NCI-H82 treated with DMSO at 0.1 percent for 48 hours (cell line): ENCODE data around the gene APMAP.
"Not testable (repeated sequence)": the region's sequence is repeated elsewhere in the genome, so short reads cannot be mapped to it uniquely, and the experiment has no call there.

ENCODE experiments used
- DNase-seq: peaks from one replicate; lab custom pipeline; 2025; ENCODE audit not compliant: unreplicated experiment; lab: John Stamatoyannopoulos, UW

The APMAP gene

DNA sequence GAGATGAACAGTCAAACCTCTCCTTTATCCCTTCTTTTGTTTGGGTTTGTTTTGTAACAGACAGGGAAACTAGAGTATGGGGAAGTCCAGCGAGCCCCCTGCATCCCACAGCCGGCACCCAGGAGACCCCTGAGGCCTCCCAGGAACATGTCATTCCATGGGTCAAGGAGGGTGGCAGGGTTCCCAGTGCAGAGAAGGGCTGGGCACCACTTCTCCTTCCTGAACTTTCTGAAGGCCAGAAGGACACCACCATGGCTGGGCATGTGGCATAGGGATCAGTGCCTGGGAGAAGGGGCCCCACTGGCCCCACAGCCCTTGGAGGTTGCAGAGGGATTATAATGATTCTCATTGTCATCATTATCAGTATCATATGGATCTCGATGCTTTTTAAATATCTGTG, 57.4 kb downstream of the APMAP start:
- DNase-seq = no peak

DNA sequence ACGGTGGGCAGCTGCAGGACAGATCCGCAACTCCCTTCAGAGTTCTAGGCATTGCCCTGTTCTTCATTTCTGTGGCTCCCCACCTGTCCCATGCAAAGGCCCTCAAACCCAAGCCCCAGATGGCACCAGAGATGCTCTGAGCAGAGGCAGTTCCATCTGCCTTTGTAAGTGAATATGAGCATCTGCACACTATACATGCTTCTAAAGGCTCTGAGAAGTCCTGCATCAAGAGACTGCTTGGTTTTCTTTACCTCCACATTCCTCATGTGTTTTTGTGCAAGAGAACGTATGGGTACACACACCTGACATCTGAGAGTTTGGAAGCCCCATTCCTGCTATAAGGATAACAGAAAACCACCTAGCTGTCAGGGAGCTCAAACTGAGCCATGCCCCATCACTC, 57.8 kb downstream of the APMAP start:
- no peak for DNase-seq

DNA sequence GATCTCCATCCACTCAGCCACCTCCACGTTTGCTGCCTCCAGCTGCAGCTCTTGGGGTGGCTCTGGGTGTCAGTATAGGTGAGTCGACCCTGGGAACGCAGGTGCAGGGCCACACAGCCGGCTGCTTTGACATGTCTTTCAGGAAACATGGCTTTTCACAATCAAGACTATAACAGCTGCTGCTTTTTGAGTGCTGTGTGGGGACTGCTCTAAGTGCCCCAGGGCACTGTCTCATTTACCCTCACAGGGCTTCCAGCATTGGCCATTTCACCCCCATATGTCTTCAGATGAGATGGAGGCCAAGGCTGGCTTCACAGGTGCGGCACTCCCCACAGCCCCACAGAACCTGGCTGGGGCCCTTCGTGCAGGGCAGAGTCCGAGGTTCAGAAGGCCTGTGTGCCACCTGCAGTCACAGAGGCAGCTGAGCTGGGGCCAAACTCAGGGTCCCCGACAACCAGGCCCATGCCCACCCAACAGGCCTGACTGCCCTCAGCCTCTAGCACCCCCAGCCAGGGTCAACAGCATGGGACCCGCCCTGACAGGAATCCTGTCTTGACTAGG, 58.4 kb downstream of the APMAP start:
- DNase-seq = no peak

DNA sequence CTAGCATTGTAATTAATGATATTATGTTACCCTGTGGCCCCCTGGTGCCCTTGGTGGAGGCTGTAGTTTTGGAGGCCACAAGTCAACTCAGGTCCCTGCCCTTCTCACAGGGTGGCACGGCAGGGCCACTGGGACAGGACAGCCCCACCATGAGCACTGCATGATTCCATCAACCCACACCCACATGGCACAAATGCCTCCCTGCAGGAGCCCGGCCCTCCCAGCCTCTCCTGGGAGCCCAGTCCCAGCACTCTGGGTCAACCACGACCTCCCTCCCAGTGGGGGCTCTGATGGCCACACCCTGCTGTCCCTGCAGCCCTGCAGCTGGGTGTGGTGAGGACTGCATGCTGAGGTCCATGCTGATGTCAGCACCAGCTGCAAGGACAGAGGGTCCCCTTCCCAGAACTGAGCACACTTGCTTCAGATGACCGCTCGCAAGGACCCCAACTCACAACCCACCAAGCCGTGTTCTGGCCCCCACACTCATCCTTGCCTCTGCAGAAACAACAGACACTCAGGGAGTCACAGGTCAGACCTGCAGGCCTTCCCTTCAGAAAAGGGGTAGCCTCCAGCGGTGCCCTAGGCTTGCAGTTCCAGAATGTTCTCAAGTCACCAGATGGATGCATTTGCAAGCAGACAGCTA, 59.2 kb downstream of the APMAP start:
- DNase-seq = no peak

DNA sequence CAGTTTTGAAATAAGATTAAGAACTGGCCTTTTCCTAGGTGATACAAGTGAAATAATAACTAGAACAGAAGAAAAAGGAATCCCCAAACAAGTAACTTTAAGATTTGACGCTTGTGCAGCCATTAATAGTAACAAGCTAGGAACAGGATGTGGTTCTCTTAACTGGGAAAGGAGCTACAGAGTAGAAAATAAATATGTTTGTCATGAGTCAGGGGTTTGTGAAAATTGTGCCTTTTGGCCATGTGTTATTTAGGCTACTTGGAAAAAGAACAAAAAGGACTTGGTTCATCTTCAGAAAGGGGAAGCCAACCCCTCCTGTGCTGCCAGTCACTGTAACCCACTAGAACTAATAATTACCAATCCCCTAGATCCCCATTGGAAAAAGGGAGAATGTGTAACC, 60.7 kb downstream of the APMAP start:
- not testable (repeated sequence) for DNase-seq

DNA sequence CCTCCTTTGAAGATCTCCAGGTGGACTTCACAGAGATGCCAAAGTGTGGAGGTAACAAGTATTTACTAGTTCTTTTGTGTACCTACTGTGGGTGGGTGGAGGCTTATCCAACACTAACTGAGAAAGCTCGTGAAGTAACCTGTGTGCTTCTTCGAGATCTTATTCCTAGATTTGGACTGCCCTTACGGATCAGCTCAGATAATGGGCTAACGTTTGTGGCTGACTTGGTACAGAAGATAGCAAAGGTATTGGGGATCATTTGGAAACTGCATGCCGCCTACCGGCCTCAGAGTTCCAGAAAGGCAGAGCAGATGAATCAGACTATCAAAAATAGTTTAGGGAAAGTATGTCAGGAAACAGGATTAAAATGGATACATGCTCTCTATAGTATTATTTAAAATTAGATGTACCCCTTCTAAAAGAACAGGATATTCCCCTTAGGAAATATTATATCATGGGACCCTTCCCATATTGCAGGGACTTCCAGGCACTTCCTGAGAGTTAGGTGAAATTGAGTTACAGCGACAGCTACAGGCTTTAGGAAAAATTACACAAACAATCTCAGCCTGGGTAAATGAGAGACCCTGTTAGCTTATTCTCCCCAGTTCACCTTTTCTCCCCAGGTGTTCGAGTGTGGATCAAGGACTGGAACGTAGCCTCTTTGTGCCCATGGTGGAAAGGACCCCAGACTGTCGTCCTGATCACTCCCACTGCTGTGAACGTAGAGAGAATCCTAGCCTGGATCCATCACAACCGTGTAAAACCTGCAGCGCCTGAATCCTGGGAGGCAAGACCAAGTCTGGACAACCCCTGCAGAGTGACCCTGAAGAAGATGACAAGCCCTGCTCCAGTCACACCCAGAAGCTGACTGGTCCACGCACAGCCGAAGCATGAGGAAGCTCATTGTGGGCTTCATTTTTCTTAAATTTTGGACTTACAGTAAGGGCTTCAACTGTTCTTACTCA, 61.5 kb downstream of the APMAP start:
- DNase-seq = not testable (repeated sequence)

DNA sequence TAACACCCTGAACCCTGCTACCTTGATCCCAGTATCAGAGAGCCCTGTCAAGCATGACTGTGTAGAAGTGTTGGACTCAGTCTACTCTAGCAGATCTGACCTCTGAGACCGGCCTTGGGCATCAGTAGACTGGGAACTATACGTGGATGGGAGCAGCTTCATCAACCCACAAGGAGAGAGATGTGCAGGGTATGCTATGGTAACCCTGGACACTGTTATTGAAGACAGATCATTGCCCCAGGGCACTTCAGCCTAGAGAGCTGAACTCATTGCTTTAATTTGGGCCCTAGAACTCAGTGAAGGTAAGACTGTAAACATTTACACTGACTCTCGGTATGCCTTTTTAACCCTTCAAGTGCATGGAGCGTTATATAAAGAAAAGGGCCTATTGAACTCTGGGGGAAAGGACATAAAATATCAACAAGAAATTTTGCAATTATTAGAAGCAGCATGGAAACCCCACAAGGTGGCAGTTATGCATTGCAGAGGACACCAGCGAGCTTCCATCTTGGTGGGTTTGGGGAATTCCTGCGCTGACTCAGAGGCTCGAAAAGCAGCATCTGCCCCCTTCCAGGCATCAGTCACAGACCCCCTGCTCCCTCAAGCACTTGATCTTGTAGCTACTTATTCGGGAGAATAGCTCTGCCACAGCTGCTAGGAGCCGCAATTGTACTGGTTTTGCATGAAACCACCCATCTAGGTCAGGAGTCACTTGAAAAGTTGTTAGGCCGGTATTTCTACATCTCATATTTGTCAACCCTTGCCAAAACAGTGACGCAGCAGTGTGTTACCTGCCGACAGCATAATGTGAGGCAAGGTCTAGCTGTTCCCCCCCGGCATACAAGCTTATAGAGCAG, 62.5 kb downstream of the APMAP start:
- DNase-seq = not testable (repeated sequence)

DNA sequence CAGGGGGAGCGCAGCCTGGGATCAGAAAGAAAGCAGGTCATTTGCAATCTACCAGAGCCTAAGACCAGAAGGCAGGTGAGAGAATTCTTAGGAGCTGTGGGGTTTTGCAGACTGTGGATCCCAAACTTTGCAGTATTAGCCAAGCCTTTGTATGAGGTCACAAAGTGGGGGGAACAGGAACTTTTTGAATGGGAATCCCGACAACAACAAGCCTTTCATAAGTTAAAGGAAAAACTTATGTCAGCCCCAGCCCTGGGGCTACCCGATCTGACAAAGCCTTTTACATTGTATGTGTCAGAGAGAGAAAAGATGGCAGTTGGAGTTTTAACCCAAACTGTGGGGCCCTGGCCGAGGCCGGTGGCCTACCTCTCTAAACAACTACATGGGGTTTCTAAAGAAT, 63.3 kb downstream of the APMAP start:
- DNase-seq = not testable (repeated sequence)

DNA sequence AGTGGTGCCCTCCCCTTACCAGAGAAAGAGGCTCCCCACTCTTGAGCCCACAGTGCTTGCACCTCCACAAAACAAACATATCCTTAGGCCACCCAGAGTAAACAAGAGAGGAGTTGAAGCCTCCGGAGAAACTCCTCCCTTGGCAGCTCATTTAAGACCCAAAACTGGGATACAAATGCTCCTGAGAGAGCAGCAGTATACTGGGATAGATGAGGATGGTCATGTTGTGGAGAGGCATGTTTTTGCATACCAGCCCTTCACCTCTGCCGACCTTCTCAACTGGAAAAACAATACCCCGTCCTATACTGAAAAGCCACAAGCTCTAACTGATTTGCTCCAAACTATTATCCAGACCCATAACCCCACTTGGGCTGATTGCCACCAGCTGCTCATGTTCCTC, 71.8 kb downstream of the APMAP start:
- not testable (repeated sequence) for DNase-seq

DNA sequence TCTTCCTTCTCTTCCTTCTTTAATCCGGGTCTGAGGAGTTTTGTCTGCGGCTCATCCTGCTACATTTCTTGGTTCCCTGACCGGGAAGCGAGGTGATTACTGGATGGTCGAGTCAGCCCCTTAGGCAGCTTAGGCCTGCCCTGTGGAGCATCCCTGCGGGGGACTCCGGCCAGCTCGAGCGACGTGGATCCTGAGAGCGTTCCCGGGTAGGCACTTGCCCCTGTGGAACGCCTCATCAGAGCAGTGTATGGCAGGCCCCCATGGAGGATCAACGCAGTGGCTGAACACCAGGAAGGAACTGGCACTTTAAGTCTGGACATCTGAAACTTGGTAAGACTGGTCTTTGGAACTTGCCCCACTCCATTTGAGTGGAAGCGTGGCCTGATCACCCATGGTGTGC, 72.9 kb downstream of the APMAP start:
- DNase-seq = not testable (repeated sequence)

DNA sequence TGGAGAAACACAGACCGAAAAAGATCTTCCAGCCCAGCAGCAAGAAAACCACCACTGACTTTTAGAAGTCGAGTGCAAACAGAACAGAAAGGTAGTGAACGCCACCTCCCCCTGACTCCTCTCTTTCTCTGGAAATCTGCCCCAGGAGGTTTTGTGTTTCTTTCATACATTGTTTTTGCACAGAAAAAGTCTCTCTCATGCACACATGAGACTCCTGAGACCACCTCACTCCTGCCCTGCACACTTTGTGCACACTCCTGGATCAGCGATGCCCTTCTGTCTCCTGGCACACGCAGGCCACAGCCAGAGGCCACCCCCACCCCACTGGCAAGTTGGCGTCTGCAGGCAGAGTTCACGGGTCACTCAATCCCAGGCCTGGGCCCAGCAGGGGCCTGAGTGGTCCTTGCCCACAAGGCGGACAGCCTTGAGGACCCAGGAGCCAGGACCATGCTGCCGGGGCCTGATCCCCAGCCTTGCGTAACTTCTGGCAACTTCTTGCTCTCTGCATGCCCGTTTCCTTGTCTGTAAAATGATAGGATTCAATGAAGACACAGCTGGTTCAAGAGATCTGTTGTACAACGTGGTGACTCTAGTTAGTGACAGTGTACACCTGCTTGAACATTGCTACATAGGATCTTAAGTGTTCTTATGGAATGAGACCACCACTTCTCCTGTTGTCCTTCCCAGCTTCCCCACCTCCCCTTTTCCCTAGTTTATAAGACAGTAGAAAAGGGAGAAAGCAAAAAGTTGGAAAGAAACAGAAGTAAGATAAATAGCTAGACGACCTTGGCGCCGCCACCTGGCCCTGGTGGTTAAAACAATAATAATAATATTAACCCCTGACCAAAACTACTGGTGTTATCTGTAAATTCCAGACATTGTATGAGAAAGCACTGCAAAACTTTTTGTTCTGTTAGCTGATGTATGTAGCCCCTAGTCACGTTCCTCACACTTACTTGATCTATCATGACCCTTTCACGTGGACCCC, 73.7 kb downstream of the APMAP start:
- DNase-seq = no peak

DNA sequence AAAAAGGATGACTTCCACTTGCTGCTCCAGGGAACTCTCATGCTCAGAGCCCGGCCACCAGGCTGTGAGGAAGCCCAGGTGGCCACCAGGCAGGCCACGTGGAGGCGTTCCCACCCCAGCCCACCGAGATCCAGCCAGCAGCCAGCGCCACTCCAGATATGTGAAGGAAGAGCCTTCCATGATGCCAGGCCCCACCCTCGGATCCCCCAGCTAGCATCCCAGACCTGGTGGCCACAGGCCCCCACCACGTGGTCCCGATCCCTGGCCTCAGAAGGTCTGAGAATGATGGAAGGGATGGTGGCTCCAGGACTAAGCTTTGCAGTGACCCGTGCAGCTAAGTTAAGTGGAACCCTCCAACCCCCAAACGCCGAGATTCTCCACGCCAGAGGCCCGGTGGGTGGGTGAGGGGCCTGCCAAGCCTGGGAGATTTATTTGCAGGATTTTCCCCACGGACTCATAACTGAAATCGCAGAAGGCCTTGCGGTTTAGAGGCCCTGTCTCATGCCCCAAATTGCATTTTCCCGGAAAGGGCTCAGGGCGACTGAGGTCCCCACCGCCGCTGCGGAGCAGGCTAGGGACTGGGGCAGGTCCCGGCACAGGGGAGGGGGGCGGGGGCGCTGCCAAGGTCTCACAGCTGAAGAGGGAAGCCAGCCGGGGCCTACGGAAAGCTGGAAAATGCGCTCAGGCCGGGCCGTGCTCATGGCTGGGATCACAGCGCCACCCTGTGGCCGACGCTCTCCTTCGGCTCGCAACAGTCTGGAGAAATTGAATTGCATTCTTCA, 74.6 kb downstream of the APMAP start:
- peak; percentile 32 for DNase-seq

DNA sequence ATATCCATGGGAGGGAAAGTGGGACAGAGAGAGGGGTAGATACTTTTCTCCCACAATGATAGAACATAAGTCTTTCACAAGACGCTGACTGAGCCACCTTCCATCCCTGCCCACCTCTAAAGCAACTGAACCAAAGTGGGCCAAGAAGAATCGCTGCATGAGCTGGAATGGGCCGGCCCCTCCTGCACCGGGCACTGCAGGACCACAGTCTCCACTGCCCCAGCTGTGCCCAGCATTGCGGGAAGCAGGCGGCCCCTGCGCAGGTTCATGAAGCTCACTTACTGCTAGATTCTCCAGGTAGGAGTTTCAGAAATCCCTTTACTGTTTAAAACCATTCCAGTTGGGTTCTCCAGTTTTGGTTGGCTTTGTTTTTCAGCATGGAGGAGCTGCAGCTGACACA, 75.5 kb downstream of the APMAP start:
- DNase-seq = no peak

DNA sequence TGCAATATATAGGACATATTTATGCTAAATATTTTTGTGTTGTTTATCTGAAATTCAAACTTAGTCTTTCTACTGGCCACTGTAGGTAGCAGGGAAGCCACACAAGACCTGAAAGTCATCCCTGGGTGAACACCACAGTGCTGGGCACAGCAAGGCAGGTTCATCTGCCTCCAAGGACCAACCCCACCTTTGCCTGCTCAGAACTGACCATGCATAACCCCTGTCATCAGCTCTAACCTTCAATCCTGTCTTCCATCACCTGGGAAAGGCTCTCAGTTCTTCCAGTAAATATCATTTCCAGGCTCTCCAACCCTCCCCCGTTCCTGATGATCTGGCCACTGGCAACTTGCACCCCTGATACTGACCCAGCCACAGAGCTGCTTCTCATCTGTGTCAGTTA, 76.1 kb downstream of the APMAP start:
- no peak for DNase-seq

DNA sequence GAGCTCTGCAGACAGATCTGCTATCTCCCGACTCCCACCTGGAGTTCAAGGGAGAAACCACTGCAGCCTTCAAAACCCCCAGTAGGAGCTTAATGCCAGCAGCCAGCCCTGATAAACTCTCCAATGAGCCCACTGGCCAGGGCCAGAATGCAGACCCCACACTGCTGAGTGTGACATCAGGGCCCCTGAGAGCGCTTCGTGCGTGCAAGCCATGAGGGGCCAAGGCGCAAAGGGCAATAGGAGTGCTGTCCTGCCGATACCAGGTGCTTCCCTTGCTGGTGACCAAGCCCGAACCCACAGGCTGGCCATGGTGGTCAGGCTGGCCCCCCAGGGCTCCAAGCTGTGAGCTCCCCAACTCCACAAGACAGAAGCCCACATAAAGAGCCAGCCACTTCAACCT, 76.7 kb downstream of the APMAP start:
- no peak for DNase-seq

DNA sequence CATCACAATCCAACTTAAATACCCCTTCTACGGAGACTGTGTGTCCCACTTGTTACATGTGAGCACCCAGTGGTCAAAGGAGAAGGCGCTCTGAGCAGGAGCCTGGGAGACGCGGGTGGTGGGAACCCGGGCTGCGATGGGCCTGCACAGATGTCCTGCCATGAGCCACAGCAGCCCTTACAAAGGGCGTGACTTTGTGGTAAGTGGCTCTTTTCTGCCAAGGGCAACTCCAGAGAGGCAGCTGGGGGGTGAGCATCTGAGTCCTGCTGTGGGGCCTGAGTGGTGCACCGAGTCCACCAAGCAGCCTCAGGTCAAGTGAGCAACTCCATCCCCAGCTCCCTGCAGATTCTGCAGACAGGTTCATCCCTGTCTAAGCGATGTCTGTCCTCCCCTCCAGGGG, 77.1 kb downstream of the APMAP start:
- no peak for DNase-seq

DNA sequence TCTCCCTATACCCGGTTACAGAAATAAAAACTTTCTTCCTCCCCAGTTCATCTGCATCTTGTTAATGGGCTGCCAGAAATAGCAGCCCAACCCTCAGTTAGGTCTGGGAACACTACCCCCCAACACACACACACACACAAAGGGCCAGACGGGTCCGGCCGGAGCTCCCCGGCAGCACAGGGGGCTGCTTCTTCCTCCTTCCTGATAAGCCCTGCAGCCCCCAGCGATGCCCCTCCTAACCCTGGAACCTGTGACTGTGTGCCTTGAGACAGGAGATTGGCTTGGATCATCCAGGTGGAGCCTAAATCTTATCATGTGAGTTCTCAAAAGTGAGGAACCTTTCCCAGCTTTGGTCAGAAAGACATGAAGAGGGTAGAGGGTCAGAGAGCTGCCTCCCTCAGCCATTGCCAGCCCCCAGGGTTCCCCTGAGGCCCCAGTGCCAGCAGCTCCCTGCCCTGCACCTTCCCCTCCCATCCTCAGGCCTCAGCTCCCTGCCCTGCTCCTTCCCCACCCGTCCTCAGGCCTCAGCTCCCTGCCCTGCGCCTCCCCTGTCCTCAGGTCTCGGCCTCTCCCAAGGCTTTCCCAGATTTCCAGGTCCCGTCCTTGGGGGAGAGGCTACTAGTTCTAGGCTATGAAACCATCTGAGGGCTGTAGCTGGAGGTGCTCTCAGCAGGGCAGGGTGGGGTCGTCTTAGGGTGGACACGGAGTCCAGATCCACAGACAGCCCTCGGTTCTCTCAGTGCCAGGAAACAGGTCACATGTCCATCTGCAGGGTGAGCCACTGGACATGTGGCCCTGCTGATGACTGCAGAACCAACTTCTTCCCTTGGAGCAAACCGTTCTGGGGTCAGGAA, 77.9 kb downstream of the APMAP start:
- DNase-seq = no peak

DNA sequence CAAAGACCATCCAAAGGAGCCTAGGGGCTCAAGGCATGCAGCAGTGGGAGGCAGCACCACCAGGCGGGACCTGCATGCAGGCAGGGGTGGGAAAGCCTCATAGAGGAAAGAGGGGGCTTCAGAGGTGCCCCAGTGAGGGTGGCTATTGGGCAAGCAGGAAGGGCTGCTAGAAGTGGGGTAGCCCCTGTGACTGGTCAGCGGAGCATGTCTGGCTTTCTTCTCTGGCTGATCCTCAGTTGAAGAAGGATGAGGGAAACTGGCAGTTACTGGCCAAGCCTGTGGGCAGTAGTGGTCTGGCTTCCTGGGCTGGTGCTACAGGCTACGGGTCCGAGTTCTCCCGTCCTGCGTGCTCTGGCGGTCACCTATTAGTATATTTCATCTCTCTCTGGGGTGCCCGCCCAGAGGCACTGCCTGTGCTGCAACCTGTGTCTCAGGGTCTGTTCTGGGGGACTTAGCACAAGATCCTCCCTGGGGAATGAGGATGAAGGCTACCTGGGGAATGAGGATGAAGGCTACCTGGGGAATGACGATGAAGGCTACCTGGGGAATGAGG, 79.4 kb downstream of the APMAP start:
- DNase-seq = no peak
